SH-SY5Y (cell line): ENCODE results near the gene BMP4.

Experiments used
- GATA2 ChIP-seq: IDR thresholded peaks from 2 replicates; pipeline ENCODE4 v1.6.1; 2011; ENCODE audit warnings: mild to moderate bottlenecking, low read depth, low read length
- GATA3 ChIP-seq: IDR thresholded peaks from 2 replicates; pipeline ENCODE4 v1.6.1; 2011; ENCODE audit warnings: low read depth, mild to moderate bottlenecking, low read length, moderate library complexity

- TF ChIP-seq GATA3 = no peak
- TF ChIP-seq GATA2 = no peak
These were observed 23.4 kb upstream of the BMP4 start for GRCh38 chr14:53979747-53980642.
